Measurements from ENCODE around the gene SPTB.

DNA sequence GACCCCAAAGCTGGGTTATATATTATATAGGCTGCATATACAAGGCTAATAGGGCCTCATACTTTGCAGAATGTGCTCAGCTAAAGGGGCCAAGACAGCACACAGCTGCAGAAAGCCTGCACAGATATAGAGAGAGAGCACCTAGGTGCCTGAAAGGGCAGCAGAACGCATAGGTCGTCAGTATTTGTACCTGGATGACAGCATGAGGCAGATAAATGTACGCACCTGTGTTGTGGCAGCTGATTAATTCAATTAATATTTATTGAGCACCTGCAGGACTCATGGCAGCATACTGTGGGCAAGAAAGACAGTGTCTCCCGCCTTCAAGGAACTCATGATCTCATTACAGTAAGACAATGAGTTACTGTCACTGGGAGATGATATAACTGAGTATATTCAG, 33.4 kb downstream of the SPTB start:
- TF ChIP-seq, protein P1, sequence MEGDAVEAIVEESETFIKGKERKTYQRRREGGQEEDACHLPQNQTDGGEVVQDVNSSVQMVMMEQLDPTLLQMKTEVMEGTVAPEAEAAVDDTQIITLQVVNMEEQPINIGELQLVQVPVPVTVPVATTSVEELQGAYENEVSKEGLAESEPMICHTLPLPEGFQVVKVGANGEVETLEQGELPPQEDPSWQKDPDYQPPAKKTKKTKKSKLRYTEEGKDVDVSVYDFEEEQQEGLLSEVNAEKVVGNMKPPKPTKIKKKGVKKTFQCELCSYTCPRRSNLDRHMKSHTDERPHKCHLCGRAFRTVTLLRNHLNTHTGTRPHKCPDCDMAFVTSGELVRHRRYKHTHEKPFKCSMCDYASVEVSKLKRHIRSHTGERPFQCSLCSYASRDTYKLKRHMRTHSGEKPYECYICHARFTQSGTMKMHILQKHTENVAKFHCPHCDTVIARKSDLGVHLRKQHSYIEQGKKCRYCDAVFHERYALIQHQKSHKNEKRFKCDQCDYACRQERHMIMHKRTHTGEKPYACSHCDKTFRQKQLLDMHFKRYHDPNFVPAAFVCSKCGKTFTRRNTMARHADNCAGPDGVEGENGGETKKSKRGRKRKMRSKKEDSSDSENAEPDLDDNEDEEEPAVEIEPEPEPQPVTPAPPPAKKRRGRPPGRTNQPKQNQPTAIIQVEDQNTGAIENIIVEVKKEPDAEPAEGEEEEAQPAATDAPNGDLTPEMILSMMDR (IDR thresholded peaks at IDR 0.05 in 8 of 11, conservative IDR thresholded peaks at IDR 0.05 in 3 of 11): no peak
- TF ChIP-seq POLR2AphosphoS5 (IDR thresholded peaks at IDR 0.05): no peak
